ENCODE measurements around the gene MAL.

Gene MAL

GRCh38 chr2:94992360-94992759, 33.1 kb upstream of the MAL start:
- H3K4me3 ChIP-seq (ENCODE audit: low read depth, low read length), result no peak overlapping the region
- TF ChIP-seq CTCF (IDR thresholded peaks at IDR 0.05; ENCODE audit: borderline replicate concordance, insufficient read depth, low read depth, low read length), result no peak

- TF ChIP-seq CTCF (IDR thresholded peaks at IDR 0.05; ENCODE audit: borderline replicate concordance, insufficient read depth, low read depth, low read length), result no peak
- no peak overlapping the region for H3K4me3 ChIP-seq (ENCODE audit: low read depth, low read length)
These were observed 32.1 kb upstream of the MAL start for GRCh38 chr2:94993176-94994062.

DNA sequence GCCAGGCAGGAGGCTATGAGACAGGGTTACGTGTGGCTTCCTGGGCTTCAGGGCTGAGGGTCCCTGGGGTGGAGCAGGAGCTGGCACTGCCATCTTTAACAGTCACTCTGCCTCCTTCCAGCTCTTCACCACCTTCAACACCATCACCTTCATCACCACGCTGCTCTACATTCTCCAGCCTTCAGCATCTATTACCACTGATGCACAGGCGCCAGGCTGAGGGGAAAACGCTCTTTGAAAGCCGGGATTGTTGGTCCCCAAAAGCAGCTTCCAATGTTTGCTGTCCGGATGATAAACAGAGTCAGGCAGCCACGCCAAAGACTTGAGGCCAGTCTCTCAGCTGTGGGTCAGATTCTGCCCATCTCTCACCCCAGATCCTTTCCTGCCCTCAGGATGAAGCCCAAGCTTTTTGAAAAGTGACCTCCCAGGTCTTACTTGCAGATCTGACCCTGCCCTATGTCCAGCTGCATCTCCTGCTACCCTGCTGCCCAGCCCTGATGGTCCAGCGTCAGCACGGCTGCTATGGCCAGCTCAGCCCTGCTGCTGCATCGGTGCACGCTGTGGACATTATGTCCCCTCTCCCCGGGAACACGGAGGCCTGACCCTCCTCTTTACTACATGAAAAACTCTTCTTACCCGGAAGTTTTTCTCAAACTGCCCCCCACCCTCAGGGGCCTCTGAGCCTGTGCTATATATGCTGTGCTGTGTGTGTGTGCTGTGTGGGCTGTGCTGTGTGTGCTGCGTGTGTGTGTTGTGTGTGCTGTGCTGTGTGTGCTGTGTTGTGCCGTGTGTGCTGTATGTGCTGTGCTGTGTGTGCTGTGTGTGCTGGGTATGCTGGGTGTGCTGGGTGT, 31.2 kb upstream of the MAL start:
- H3K4me3 ChIP-seq (ENCODE audit: low read depth, low read length), result no peak overlapping the region
- no peak for TF ChIP-seq CTCF (IDR thresholded peaks at IDR 0.05; ENCODE audit: borderline replicate concordance, insufficient read depth, low read depth, low read length)

DNA sequence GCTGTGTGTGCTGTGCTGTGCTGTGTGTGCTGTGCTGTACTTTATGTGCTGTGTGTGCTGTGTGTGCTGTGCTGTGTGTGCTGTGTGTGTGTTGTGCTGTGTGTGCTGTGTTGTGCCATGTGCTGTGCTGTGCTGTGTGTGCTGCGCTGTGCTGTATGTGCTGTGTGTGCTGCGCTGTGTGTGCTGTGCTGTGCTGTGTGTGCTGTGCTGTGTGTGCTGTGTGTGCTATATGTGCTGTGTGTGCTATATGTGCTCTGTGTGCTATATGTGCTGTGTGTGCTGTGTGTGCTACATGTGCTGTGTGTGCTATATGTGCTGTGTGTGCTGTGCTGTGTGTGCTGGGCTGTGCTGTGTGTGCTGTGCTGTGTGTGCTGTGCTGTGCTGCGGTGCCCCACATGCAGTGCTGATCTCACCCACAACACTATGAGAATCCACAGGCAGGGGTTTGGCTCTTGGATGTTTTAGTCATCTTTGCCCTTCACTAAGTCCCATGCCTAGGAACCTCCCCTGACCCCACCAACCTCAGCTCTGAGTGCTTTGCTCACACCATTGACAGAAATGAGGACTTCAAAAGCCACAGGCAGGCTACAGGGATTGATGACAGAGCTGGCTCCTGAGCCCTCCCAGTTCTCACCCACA, 30.5 kb upstream of the MAL start:
- no peak for TF ChIP-seq CTCF (IDR thresholded peaks at IDR 0.05; ENCODE audit: borderline replicate concordance, insufficient read depth, low read depth, low read length)
- no peak overlapping the region for H3K4me3 ChIP-seq (ENCODE audit: low read depth, low read length)

- no peak overlapping the region for H3K4me3 ChIP-seq (ENCODE audit: low read depth, low read length)
- no peak for TF ChIP-seq CTCF (IDR thresholded peaks at IDR 0.05; ENCODE audit: borderline replicate concordance, insufficient read depth, low read depth, low read length)
These were observed 29.8 kb upstream of the MAL start for GRCh38 chr2:94995553-94996304.

GRCh38 chr2:94996305-94997100, 29.0 kb upstream of the MAL start:
- H3K4me3 ChIP-seq (ENCODE audit: low read depth, low read length), result no peak overlapping the region
- TF ChIP-seq CTCF (IDR thresholded peaks at IDR 0.05; ENCODE audit: borderline replicate concordance, insufficient read depth, low read depth, low read length), result no peak

All from GM12875 (cell line).